Esophagus muscularis mucosa (tissue), 4 donors: ENCODE measurements around the gene ZNF511.

Experiments
- CTCF ChIP-seq, 3 experiments: fragments of 200-600 bp in 2 of 3; fragments of 450-650 bp in 1 of 3; sonication (generic) in 2 of 3; IDR thresholded peaks; one replicate each; pipeline ENCODE4 v1.5.1; 2017 to 2019; ENCODE audit warnings: antibody characterized with exemption in 3 of 3, mild to moderate bottlenecking in 2 of 3, moderate library complexity in 1 of 3
- EP300 ChIP-seq: sonication (generic); formaldehyde crosslinking; IDR thresholded peaks from one replicate; pipeline ENCODE4 v1.6.1; 2017; ENCODE audit warnings: antibody characterized with exemption
- POLR2A ChIP-seq: fragments of 450-650 bp; IDR thresholded peaks from one replicate; pipeline ENCODE4 v1.6.1; 2017; ENCODE audit warnings: antibody characterized with exemption, moderate library complexity, mild to moderate bottlenecking, low read depth
- POLR2AphosphoS5 ChIP-seq, 2 donors: sonication (generic); formaldehyde crosslinking; IDR thresholded peaks; one replicate each; pipeline ENCODE4 v1.6.1; 2017; ENCODE audit warnings: antibody characterized with exemption in 2 of 2

- TF ChIP-seq CTCF (IDR thresholded peaks at IDR 0.05), result no peak
- no peak for TF ChIP-seq POLR2AphosphoS5 (IDR thresholded peaks at IDR 0.05)
- no peak for TF ChIP-seq EP300
- TF ChIP-seq POLR2A, result no peak
These were observed 37.9 kb upstream of the ZNF511 start for GRCh38 chr10:133270773-133271297.
